ENCODE results near the gene OR2B2.

OR2B2 gene

DNA sequence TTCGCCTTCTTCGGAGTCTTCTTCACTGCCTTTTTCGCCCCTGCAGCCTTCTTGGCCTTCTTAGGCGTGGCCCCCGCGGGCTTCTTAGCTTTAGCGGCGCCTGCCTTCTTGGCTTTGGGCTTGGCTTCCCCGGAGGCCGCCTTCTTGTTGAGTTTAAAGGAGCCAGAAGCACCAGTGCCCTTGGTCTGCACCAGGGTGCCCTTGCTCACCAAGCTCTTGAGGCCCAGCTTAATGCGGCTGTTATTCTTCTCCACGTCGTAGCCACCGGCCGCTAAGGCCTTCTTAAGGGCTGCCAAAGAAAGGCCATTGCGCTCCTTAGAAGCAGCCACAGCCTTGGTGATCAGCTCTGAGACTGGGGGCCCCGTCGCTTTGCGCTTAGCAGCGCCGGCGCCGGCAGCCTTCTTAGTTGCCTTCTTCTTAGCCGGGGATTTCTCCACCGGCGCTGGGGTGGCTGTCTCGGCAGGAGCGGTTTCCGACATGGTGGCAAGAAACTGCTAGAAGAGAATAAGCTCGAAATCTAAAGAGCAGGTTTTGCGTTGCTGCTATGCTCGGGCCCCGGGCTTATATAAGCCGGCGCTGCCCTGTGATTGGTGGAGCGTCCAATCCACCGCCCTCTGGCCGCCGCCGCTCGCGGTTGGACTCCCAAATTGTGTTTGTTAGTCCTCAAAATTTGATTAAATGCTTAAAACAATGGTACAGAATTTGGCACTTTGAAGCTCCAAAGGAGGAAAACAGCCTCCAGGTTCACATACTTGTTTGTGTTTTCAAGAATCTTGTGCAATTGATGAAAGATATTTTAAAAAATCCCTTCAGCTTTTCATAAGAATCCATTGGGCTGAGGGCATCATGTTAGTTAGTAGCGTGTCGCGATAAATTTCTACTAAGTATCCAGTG lies 44.9 kb downstream of the OR2B2 start:
- POLR2A ChIA-PET, result interaction anchor here (1.4 to 16.0 kb wide), 5 partner anchors 28 to 720 kb away, joined by 3 to 321 read pairs (median 33); a partner anchor contains a TSS
- CTCF ChIA-PET, result no interaction called here
- TF ChIP-seq ELF4 (IDR thresholded peaks at IDR 0.05), result no peak
- no peak for TF ChIP-seq BHLHE40 (IDR thresholded peaks at IDR 0.05; ENCODE audit: borderline replicate concordance)
- no peak for TF ChIP-seq CTBP1 (IDR thresholded peaks at IDR 0.05; ENCODE audit: borderline replicate concordance)
- TF ChIP-seq FOXM1 (IDR thresholded peaks at IDR 0.05; ENCODE audit: borderline replicate concordance), result no peak
- no peak for TF ChIP-seq HDGF (IDR thresholded peaks at IDR 0.05; ENCODE audit: borderline replicate concordance)
- TF ChIP-seq NFRKB (IDR thresholded peaks at IDR 0.05), result no peak
- TF ChIP-seq SP1 (IDR thresholded peaks at IDR 0.05), result no peak
- TF ChIP-seq, protein P1, sequence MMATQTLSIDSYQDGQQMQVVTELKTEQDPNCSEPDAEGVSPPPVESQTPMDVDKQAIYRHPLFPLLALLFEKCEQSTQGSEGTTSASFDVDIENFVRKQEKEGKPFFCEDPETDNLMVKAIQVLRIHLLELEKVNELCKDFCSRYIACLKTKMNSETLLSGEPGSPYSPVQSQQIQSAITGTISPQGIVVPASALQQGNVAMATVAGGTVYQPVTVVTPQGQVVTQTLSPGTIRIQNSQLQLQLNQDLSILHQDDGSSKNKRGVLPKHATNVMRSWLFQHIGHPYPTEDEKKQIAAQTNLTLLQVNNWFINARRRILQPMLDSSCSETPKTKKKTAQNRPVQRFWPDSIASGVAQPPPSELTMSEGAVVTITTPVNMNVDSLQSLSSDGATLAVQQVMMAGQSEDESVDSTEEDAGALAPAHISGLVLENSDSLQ (IDR thresholded peaks at IDR 0.05), result no peak
- TF ChIP-seq ARNT (IDR thresholded peaks at IDR 0.05), result no peak
- TF ChIP-seq FOXK2 (IDR thresholded peaks at IDR 0.05), result no peak
- TF ChIP-seq ZNF384 (IDR thresholded peaks at IDR 0.05), result no peak
- no peak for TF ChIP-seq LEF1 (IDR thresholded peaks at IDR 0.05; ENCODE audit: borderline replicate concordance)
- TF ChIP-seq TARDBP (IDR thresholded peaks at IDR 0.05), result no peak
- TF ChIP-seq L3MBTL2 (conservative IDR thresholded peaks at IDR 0.05), result no peak
- no peak for TF ChIP-seq FOXA1 (IDR thresholded peaks at IDR 0.05)
- TF ChIP-seq SUZ12 (IDR thresholded peaks at IDR 0.05), result no peak
- DNase-seq (ENCODE audit: extremely low spot score), result no peak

DNA sequence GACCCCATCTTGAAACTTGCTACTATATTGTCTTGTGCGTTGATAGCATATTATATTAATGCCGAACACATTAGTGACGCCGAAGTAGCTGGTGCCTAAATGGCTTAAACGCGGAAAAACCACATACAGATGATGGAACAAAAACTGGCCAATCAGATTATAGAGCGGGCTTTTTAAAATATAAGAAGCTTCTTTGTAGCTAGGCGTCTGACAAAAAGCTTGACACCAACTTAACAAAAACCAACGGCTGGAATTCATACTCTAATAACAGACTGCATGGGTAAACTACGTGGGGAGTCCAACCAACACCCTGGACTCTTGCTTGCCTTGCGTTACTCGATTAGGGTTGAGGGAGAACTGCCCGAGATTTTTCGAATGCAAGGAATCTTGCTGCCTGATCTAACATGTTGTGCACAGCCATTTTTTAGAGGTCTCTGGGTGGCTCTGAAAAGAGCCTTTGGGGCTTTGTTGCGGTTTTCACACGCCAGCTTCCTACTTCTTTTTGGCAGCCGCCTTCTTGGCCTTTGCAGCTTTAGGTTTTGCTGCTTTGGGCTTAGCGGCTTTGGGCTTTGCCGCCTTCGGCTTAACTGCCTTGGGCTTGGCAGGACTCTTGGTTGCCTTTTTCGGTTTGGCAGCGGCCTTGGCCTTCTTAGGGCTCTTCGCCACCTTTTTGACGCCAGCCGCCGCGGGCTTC lies 45.7 kb downstream of the OR2B2 start:
- DNase-seq (ENCODE audit: extremely low spot score), result no peak
- POLR2A ChIA-PET, result interaction anchor here (0.8 to 16.0 kb wide), 11 partner anchors 14 to 1058 kb away, joined by 3 to 321 read pairs (median 12); partner anchors contain the start of gene TRIM27
- CTCF ChIA-PET, result no interaction called here
- TF ChIP-seq LEF1 (IDR thresholded peaks at IDR 0.05; ENCODE audit: borderline replicate concordance) (no peak), ARNT (IDR thresholded peaks at IDR 0.05) (no peak), HDGF (IDR thresholded peaks at IDR 0.05; ENCODE audit: borderline replicate concordance) (no peak), SP1 (IDR thresholded peaks at IDR 0.05) (no peak), ZNF384 (IDR thresholded peaks at IDR 0.05) (no peak), CTBP1 (IDR thresholded peaks at IDR 0.05; ENCODE audit: borderline replicate concordance) (no peak), FOXA1 (IDR thresholded peaks at IDR 0.05) (no peak), SUZ12 (IDR thresholded peaks at IDR 0.05) (no peak), ELF4 (IDR thresholded peaks at IDR 0.05) (no peak), L3MBTL2 (conservative IDR thresholded peaks at IDR 0.05) (no peak), TARDBP (IDR thresholded peaks at IDR 0.05) (no peak), FOXK2 (IDR thresholded peaks at IDR 0.05) (no peak), NFRKB (IDR thresholded peaks at IDR 0.05) (no peak), FOXM1 (IDR thresholded peaks at IDR 0.05; ENCODE audit: borderline replicate concordance) (no peak), BHLHE40 (IDR thresholded peaks at IDR 0.05; ENCODE audit: borderline replicate concordance) (no peak)
- TF ChIP-seq, protein P1 (IDR thresholded peaks at IDR 0.05), result no peak

DNA sequence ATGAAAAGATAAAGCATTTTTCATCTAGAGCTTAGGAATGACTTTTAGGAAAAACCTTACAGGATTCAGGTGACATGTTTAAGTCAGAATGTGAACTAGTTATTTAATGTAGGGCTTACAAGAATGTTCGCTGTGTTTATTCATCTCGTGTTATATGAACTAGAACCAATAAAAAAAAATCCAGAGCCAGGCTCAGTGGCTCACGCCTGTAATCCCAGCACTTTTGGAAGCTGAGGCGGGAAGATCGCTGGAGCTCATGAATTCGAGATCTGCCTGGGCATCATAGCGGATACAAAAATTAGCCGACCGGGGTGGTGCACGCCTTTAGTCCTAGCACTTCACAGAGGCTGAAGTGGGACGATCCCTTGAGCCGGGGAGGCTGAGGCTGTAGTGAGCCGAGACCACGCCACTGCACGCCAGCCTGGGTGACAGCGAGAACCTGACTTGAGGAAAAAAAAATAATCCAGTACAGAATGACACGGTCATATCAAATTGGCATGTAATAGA lies 46.3 kb downstream of the OR2B2 start:
- TF ChIP-seq, protein P1 (IDR thresholded peaks at IDR 0.05), result no peak
- TF ChIP-seq LEF1 (IDR thresholded peaks at IDR 0.05; ENCODE audit: borderline replicate concordance), result no peak
- no peak for TF ChIP-seq HDGF (IDR thresholded peaks at IDR 0.05; ENCODE audit: borderline replicate concordance)
- no peak for TF ChIP-seq NFRKB (IDR thresholded peaks at IDR 0.05)
- TF ChIP-seq SUZ12 (IDR thresholded peaks at IDR 0.05), result no peak
- TF ChIP-seq FOXM1 (IDR thresholded peaks at IDR 0.05; ENCODE audit: borderline replicate concordance), result no peak
- TF ChIP-seq SP1 (IDR thresholded peaks at IDR 0.05), result no peak
- TF ChIP-seq CTBP1 (IDR thresholded peaks at IDR 0.05; ENCODE audit: borderline replicate concordance), result no peak
- DNase-seq (ENCODE audit: extremely low spot score), result no peak
- POLR2A ChIA-PET, result interaction anchor here (0.8 to 16.0 kb wide), 16 partner anchors 8 to 1834 kb away, joined by 3 to 321 read pairs (median 10); partner anchors contain the start of gene TRIM27
- CTCF ChIA-PET, result interaction anchor here (1.1 kb wide), 1 partner anchor 27 kb away, joined by 3 read pairs; a partner anchor contains a TSS

DNA sequence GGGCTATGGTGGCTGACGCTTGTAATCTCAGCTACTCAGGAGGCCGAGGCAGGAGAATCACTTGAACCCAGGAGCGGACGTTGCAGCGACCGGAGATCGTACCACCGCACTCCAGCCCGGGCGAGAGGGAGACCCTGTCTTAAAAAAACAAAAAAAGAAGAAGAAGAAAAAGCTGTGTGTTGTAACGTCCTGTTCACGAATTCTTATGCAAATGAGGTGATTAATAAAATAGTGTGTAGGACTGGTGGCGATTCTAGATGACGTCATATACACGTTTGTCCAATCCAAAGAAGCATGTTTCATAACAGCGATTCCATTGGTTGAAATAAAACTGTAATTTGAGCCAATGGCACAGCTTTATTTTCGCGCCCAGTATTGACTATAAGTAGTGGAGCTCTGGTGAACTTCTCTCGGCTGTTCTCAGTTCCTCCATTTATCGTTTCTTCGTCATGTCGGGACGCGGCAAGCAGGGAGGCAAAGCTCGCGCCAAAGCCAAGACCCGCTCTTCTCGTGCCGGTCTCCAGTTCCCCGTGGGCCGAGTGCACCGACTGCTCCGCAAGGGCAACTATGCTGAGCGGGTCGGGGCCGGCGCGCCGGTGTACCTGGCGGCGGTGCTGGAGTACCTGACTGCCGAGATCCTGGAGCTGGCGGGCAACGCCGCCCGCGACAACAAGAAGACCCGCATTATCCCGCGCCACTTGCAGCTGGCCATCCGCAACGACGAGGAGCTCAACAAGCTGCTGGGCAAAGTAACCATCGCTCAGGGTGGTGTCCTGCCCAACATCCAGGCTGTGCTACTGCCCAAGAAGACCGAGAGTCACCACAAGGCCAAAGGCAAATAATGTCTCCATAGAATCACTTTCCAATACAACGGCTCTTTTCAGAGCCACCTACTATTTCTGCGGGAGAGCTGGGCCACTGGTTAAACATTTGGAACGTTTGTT lies 47.0 kb downstream of the OR2B2 start:
- ChIA-PET CTCF (interaction anchor here (1.1 kb wide), 1 partner anchor 28 kb away, joined by 3 read pairs; a partner anchor contains a TSS), POLR2A (interaction anchor here (0.6 to 16.0 kb wide), 22 partner anchors 9 to 1839 kb away, joined by 3 to 321 read pairs (median 9); partner anchors contain the start of gene TRIM27)
- TF ChIP-seq L3MBTL2 (conservative IDR thresholded peaks at IDR 0.05) (peak; percentile 81), FOXK2 (IDR thresholded peaks at IDR 0.05) (no peak), ELF4 (IDR thresholded peaks at IDR 0.05) (0 out of 2 replicates have a peak, but pooled peaks have one; percentile 17)
- peak; percentile 80 for DNase-seq (ENCODE audit: extremely low spot score)

Measured in HEK293T (cell line).